HepG2 (cell line): ENCODE data around the gene TUBB4B. TPM values are rescaled to one million over a fixed set of nuclear protein-coding genes. Genes with fewer than 3 reads are reported as not detected.

Experiments used
- BCL3 ChIP-seq: sonication (generic); formaldehyde crosslinking; IDR thresholded peaks from 2 replicates; pipeline ENCODE4 v1.5.1; 2020; ENCODE audit warnings: mild to moderate bottlenecking, missing genetic modification reagents, moderate library complexity
- ETV6 ChIP-seq: sonication (generic); formaldehyde crosslinking; conservative IDR thresholded peaks from 2 replicates; pipeline ENCODE4 v1.4.0; 2020; ENCODE audit warnings: missing genetic modification reagents
- GLMP ChIP-seq: sonication (generic); formaldehyde crosslinking; IDR thresholded peaks from 2 replicates; pipeline ENCODE4 v1.9.0; 2021; ENCODE audit warnings: missing genetic modification reagents, mild to moderate bottlenecking, borderline replicate concordance
- HMGXB3 ChIP-seq: sonication (generic); formaldehyde crosslinking; IDR thresholded peaks from 2 replicates; pipeline ENCODE4 v1.4.0; 2020; ENCODE audit warnings: missing genetic modification reagents, borderline replicate concordance
- NONO ChIP-seq, 2 experiments: fragments of 450-650 bp in 1 of 2; sonication (generic) in 1 of 2; formaldehyde crosslinking in 1 of 2; IDR thresholded peaks in 1 of 2; conservative IDR thresholded peaks in 1 of 2; 2 replicates each; pipeline versions ENCODE4 v1.6.1 to v1.8.0; 2017 to 2022; ENCODE audit warnings: mild to moderate bottlenecking in 1 of 2, missing genetic modification reagents in 1 of 2, moderate library complexity in 1 of 2
- NPAS2 ChIP-seq: sonication (generic); formaldehyde crosslinking; IDR thresholded peaks from 2 replicates; pipeline ENCODE4 v1.8.0; 2022; ENCODE audit warnings: mild to moderate bottlenecking, missing genetic modification reagents, borderline replicate concordance
- PHF21A ChIP-seq: sonication (generic); formaldehyde crosslinking; IDR thresholded peaks from 2 replicates; pipeline ENCODE4 v1.5.0; 2020; ENCODE audit warnings: mild to moderate bottlenecking, missing genetic modification reagents
- RXRB ChIP-seq: IDR thresholded peaks from 2 replicates; pipeline ENCODE4 v1.6.1; 2016; ENCODE audit warnings: borderline replicate concordance, missing genetic modification reagents, missing compliant biosample characterization
- SETDB1 ChIP-seq: sonication (generic); formaldehyde crosslinking; IDR thresholded peaks from 2 replicates; pipeline ENCODE4 v1.5.1; 2020; ENCODE audit warnings: missing genetic modification reagents, mild to moderate bottlenecking, borderline replicate concordance
- ZBTB3 ChIP-seq: sonication (generic); formaldehyde crosslinking; IDR thresholded peaks from 2 replicates; pipeline ENCODE4 v1.4.0; 2020; ENCODE audit warnings: low read depth, mild to moderate bottlenecking, moderate library complexity, missing genetic modification reagents, borderline replicate concordance
- ZBTB43 ChIP-seq: sonication (generic); formaldehyde crosslinking; conservative IDR thresholded peaks from 2 replicates; pipeline ENCODE4 v1.4.0; 2020; ENCODE audit warnings: missing genetic modification reagents
- ZNF180 ChIP-seq: sonication (generic); formaldehyde crosslinking; IDR thresholded peaks from 2 replicates; pipeline ENCODE4 v1.4.0; 2020; ENCODE audit warnings: low read depth, missing genetic modification reagents, borderline replicate concordance
- ZNF264 ChIP-seq: sonication (generic); formaldehyde crosslinking; IDR thresholded peaks from 2 replicates; pipeline ENCODE4 v1.4.0; 2020; ENCODE audit warnings: missing genetic modification reagents
- ZNF451 ChIP-seq: sonication (generic); formaldehyde crosslinking; IDR thresholded peaks from 2 replicates; pipeline ENCODE4 v1.5.0; 2020; ENCODE audit warnings: mild to moderate bottlenecking, missing genetic modification reagents
- ZNF598 ChIP-seq: sonication (generic); formaldehyde crosslinking; IDR thresholded peaks from 2 replicates; pipeline ENCODE4 v1.5.1; 2020; ENCODE audit warnings: mild to moderate bottlenecking, missing genetic modification reagents, borderline replicate concordance
- ZNF766 ChIP-seq: sonication (generic); formaldehyde crosslinking; IDR thresholded peaks from 2 replicates; pipeline ENCODE4 v1.5.0; 2020; ENCODE audit warnings: missing genetic modification reagents, borderline replicate concordance
- ZNF777 ChIP-seq: sonication (generic); formaldehyde crosslinking; IDR thresholded peaks from 2 replicates; pipeline ENCODE4 v1.4.0; 2020; ENCODE audit warnings: missing genetic modification reagents
- ZNF891 ChIP-seq: sonication (generic); formaldehyde crosslinking; IDR thresholded peaks from 2 replicates; pipeline ENCODE4 v1.5.0; 2020; ENCODE audit warnings: mild to moderate bottlenecking, missing genetic modification reagents
- polyA plus RNA-seq, 8 experiments: library from polyadenylated mRNA; depleted of rRNA in 3 of 8; stranded (reverse) in 7 of 8; unstranded in 1 of 8; fragments of >200 nt; fragmentation: Illumina TruSeq in 4 of 8; extraction: Trizol in 4 of 8; gene quantifications; 2 replicates each; pipeline versions ENCODE4 v1.2.1 to v1.2.3, GENCODE V29; 2011 to 2016; ENCODE audit warnings: low read depth in 4 of 8, missing spikeins in 1 of 8, mixed read lengths in 1 of 8; ENCODE audit not compliant: insufficient read depth in 1 of 8
- total RNA-seq, 5 experiments: library from RNA; depleted of rRNA; stranded (reverse); fragments of >200 nt; fragmentation: Illumina TruSeq; extraction: Trizol; gene quantifications; 2 replicates each; pipeline ENCODE4 v1.2.3, GENCODE V29; 2016; ENCODE audit warnings: low read depth in 1 of 5
- TF ChIP-seq, protein P1 (sequence below): sonication (generic); formaldehyde crosslinking; IDR thresholded peaks from 2 replicates; pipeline ENCODE4 v1.8.1; 2022; ENCODE audit warnings: mild to moderate bottlenecking, missing genetic modification reagents

The TUBB4B gene
- total and polyA plus RNA-seq, 2 of the 13 experiments (the other 11 are each of a cell fraction or from before 2014, with no cell fraction given) = 182 to 412 TPM

DNA sequence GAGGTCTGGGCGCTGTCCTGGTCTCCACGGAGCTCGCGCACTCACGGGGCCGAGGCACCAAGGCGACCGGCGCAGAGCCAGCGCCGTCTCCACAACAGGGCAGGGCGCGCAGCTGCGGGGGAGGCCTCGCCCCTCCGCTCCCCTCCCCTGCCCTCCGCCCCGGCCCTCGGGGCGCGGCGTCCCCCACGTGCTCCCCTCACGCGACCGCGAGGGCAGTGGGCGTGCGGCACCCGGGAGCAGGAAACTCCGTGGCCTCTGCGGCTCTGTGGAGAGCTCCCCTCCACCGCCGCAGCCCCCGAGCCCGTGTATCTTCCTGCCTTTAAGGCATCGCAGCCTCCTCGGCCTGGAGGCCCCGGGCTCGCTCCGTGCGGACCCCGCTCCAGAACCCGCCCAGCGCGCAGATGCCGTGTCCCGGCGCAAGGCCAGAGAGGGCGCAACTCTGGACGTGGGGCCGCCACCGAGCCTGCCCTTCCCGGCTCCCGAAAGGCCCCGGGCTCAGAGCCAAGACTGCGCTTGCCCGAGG lies 708 bp upstream of the TUBB4B start (continued):
- TF ChIP-seq ZNF777 (CRISPR knock-in tag) (peak; percentile 77), RXRB (CRISPR knock-in tag) (peak; percentile 57), ETV6 (CRISPR knock-in tag) (peak; percentile 73), ZBTB43 (peak; percentile 71), ZNF598 (peak; percentile 78; the same call in 1 of the 2 replicates), NPAS2 (CRISPR knock-in tag) (no peak), BCL3 (CRISPR knock-in tag) (0 out of 2 replicates have a peak, but pooled peaks have one; percentile 39), GLMP (CRISPR knock-in tag) (no peak), ZNF451 (CRISPR knock-in tag) (peak; percentile 83), ZNF180 (CRISPR knock-in tag) (no peak), ZNF766 (CRISPR knock-in tag) (peak; percentile 64; the same call in 1 of the 2 replicates), PHF21A (CRISPR knock-in tag) (peak; percentile 71; the same call in 1 of the 2 replicates), NONO (IDR thresholded peaks at IDR 0.05) (no peak), NONO (CRISPR knock-in tag; conservative IDR thresholded peaks at IDR 0.05) (peak; percentile 56; the same call in 1 of the 2 replicates), ZBTB3 (no peak; the same call in 1 of the 2 replicates), HMGXB3 (CRISPR knock-in tag) (peak; percentile 5; the same call in 1 of the 2 replicates), ZNF264 (CRISPR knock-in tag) (peak; percentile 82; the same call in 1 of the 2 replicates), ZNF891 (CRISPR knock-in tag) (no peak; the same call in 1 of the 2 replicates), SETDB1 (CRISPR knock-in tag) (no peak)
- TF ChIP-seq, protein P1, sequence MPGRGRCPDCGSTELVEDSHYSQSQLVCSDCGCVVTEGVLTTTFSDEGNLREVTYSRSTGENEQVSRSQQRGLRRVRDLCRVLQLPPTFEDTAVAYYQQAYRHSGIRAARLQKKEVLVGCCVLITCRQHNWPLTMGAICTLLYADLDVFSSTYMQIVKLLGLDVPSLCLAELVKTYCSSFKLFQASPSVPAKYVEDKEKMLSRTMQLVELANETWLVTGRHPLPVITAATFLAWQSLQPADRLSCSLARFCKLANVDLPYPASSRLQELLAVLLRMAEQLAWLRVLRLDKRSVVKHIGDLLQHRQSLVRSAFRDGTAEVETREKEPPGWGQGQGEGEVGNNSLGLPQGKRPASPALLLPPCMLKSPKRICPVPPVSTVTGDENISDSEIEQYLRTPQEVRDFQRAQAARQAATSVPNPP (CRISPR knock-in tag) = no peak
